HG02852 (cell line): ENCODE results near the gene ADPRS.

Experiments used
- ATAC-seq: cut with Tn5 transposase; IDR thresholded peaks from one replicate; pipeline ENCODE4 v1.9.1; 2021; ENCODE audit warnings: mild to moderate bottlenecking, moderate library complexity; ENCODE audit not compliant: unreplicated experiment

The ADPRS gene

DNA sequence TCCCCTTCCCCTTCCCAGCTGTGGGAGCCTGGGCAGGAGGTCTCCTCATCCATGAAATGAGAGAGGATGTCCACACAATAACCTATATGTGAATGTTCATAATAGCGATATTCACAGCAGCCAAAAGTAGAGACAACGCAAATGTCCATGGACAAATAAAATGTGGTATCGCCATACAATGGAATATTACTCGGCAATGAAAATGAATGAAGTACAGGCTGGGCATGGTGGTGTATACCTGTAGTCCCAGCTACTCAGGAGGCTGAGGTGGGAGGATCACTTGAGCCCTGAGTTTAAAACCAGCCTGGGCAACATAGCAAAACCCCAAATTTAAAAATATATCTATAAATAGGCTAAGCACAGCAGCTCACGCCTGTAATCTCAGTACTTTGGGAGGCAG lies 12.9 kb downstream of the ADPRS start:
- no peak for ATAC-seq

DNA sequence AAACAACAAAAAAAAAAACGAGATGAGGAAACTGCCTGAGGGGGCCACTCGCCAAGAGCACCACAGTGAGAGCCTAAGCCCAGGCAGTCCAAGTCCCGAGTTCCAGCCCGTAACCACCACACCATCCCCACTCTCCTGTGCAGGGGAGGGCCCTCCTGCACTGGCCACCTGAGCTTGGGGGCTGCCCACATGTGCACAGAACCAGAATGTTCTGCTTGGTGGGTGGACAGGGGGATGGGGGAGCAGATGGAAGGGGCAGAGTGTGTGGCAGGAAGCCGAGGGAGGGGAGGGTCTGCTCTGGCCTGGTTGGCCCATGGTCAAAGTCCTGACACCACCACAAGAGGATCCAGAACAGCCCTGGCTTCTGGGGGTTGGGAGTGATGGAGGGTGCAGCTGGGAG lies 17.6 kb downstream of the ADPRS start:
- no peak for ATAC-seq

GRCh38 chr1:36107394-36107793 lies 18.7 kb downstream of the ADPRS start:
- ATAC-seq: no peak

- ATAC-seq: no peak
These were observed 19.6 kb downstream of the ADPRS start for GRCh38 chr1:36108314-36108713.

DNA sequence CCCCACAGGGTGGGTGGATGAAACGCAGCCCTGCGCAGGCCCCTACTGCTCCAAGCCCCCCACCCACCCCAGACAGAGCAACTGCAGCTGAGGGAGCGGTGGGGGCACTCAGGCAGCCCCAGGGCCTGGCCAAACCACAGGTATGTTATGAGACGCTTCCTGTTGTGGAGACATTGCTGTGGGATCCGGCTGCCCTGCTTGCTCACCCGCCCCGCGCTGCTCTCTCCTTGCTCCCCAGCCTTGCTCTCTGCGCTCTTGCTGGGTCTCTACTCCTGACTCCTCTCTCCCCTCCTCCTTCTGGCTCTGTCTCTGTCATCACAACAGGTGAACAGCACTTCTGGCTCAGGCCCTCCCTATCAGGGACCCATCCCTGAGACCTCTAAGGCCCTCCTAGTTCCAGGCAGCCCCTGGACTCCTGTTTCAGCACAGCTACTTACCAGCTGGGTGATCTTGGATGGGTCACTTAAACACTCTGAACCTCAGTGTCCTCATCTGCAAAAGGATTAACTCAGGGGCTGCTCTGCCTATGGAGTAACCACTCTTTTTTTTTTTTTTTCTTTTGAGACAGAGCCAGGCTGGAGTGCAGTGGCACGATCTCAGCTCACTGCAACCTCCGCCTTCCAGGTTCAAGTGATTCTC lies 20.5 kb downstream of the ADPRS start:
- no peak for ATAC-seq

DNA sequence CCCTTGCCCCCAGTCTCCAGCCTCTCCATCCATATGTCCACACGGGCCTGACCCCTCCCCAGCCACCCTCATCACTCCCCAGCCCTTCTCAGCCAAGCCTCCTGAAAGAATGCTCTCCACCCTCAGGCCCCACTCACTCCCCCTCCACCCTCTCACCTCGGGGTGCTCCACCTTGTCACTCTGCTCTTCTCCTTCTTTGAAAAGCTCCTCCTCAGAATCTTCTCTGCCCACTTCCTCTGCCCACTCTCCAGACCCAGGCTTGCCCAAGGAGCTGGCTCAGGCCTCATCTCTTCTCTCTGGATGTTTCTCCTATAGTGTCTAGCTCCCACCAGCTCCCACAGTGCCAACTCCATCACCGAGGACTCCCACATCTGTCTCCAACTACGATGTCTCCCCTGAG lies 22.5 kb downstream of the ADPRS start:
- no peak for ATAC-seq

DNA sequence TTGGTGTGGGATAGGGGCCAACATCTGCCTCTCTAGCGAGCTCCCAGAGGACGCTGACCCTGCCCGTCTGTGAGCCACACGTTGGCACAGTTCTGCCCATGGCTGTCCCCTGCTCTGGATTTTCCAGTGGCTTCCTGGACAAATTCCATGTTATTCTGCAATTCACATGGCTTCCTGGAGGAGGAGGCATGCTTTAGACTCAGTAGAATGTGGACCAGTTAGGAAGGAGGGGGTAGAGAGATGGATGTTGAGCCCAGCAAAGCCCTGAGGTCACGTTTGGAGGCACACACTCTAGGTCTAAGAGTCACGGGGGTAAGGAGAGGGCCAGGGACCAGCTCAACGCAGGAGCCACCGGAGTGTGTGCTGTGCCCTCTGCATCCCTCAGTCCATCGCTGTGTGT lies 24.1 kb downstream of the ADPRS start:
- no peak for ATAC-seq

- ATAC-seq: no peak
These were observed 25.7 kb downstream of the ADPRS start for GRCh38 chr1:36114371-36114770.

DNA sequence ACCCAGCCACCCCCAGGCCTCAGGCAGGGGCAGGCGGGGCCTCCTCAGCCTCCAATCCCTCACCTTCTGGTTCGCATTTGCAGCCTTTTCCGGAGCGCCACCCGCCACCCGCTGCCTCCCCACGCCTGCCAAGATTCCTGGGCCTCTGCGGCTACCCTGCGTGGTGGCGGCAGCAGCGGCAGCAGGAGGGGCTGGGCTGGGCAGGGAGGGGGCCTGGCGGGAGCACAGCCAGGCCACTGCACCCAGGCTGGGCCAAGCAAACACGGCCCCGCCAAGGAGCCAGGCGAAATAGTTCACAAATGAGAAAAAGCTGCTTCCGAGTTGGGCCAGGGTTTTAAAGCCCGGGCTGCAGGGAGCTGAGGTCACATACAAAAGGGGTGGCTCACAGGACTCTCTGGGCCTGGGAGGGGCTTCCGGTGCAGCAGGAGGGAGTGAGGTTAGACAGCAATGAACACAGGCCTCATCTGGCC lies 26.5 kb downstream of the ADPRS start:
- no peak for ATAC-seq

DNA sequence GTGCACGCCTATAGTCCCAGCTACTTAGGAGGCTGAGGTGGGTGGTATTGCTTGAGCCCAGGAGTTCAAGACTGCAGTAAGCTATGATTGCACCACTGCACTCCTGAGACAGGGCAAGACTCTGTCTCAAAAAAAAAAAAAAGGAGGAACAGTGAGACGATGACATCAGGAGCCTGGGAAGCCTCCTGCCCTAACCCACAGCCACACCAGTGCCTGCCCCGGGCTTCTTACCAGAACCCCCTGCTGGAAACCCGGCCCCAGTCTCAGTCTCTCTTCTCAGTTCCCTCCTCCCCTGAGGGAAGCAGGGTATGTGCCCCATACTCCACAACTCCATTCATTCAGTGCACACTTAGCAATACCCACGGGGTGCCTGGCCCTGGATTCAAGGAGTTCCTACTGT lies 27.2 kb downstream of the ADPRS start:
- no peak for ATAC-seq

GRCh38 chr1:36116901-36117300 lies 28.2 kb downstream of the ADPRS start:
- no peak for ATAC-seq

DNA sequence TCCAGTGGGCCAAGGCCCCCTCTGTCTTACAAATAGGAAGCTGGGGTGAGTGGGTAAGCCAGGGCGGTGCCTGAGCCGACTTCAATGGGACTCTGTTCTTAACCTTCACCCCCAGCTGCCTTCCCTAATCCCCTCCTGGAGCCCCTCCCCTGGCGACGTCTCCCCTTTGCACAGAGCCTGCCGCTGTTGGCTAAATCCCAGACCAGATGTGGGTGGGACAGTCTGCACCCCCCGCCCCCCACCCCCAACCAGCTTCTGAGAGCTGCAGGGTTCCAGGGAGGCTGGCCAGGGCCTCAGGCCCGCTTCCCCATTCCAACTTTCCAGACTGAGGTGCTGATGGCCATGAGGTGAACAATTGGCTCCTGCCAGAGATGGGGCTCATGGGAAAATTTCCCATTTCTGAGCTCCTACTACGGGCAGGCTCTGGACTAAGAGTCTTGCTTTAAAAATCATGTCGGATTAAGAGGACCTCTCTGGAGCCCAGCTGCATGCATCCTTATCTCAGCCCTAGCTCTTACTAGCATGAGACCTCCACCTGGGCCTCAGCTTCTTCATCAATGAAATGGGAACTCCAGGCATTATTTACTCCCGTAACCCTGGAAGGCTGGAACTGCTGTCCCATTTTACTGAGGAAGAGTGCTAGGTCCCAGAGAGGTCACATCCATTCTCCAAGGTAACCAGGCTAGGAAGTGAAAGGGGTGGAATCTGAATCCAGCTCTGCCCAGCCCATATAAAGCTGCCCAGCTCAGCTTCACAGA lies 29.9 kb downstream of the ADPRS start:
- no peak for ATAC-seq

- no peak for ATAC-seq
These were observed 30.8 kb downstream of the ADPRS start for GRCh38 chr1:36119456-36119855.

DNA sequence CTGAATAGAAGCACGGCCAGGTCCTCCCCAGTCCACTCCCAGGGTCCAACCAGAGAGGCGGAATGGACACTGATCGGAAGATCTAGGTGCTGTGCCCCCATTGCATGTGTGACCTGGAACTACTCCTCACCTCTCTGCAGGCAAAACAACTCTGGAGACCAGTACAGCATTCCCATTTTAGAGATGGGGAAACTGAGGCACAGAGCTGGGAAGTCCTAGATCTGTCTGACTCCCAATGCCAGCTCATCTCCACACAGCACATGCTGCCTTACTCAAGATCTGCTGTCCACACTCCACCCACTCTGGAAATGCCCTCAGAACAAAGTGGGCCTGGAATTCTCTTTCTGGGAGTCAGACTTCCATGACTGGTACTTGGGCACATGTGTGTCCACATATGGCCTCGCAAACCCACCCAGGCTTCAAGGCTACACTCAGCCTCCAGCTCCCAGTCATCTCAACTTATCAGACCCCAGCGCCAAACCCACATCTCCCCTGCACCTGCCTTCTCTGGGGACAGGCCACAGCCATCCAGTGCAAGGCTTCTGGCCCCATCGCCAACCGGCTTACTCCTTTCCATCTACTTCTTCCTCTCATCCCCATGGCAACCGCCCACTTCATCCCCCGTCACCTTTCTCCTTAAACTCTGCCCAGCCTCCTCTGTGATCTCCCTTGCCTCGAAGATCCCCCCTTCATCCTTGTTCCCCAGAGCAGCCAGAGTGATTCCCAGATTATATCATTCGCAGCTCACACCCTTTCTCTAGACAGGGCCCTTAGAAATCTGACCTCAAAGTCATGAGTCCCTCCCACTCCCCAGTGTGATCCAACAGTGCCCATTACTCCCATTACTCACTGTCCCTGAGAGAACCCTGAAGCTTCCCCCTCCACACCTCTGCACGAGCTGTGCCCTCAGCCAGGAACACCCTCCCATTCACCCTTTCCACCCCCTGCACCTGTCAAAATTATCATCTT lies 33.7 kb downstream of the ADPRS start:
- ATAC-seq: no peak

GRCh38 chr1:36123356-36123755 lies 34.7 kb downstream of the ADPRS start:
- ATAC-seq: no peak

DNA sequence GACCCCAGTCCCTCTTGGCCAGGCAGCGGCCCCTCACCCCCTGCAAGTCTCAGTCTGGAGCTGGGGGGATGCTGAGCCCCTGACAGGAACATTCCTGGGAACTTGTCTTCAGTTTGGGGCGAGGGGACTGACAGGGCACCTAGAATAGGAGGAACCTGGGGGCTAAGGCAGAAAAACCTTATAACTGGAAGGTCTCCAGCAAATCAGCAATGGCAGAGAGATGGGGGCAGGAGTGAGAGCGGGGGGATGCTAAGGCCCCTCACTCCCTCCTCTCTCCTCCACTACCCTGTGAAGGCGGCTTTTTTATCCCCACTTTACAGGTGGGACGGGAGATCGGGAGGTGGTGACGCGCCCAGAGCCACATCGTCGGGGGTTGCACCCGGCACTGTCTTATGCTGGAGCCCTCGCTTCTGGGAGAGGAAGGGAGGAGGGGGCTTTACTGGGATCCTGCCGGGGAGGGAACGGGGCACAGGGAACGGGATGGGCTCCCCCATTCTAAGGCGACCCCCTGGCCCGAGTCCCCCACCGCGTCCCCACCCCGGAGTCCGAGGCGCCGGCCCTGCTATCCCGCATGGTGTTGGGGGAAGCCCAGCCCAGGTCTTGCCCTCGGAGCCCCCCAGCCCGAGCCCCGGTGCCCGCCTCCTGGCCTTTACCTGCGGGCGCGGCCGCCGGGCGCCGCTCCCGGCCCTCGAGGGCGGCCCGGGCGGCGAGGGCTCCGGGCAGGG lies 35.9 kb downstream of the ADPRS start:
- no peak for ATAC-seq

- no peak for ATAC-seq
These were observed 36.7 kb downstream of the ADPRS start, which contains the start of gene COL8A2 for GRCh38 chr1:36125129-36125991. TSS of gene COL8A2 (minus strand) at chr1:36125222. CDS start at chr1:36100242, 24,980 bp downstream.

- ATAC-seq: no peak
These were observed 37.5 kb downstream of the ADPRS start for GRCh38 chr1:36126005-36126716.
